ENCODE measurements around the gene TOP1.

Gene TOP1

GRCh38 chr20:41037179-41037578, 8.6 kb downstream of the TOP1 start:
- no peak for DNase-seq (ENCODE audit: low spot score)

- no peak for DNase-seq (ENCODE audit: low spot score)
Observed at GRCh38 chr20:41038149-41038877, 9.7 kb downstream of the TOP1 start.

GRCh38 chr20:41038878-41039404, 10.3 kb downstream of the TOP1 start:
- no peak for DNase-seq (ENCODE audit: low spot score)

- no peak for DNase-seq (ENCODE audit: low spot score)
Observed at GRCh38 chr20:41040855-41041254, 12.2 kb downstream of the TOP1 start.

GRCh38 chr20:41041693-41042092, 13.1 kb downstream of the TOP1 start:
- no peak for DNase-seq (ENCODE audit: low spot score)

GRCh38 chr20:41044409-41045062, 15.9 kb downstream of the TOP1 start:
- no peak for DNase-seq (ENCODE audit: low spot score)

- DNase-seq (ENCODE audit: low spot score) = peak; percentile 29
Observed at GRCh38 chr20:41045671-41046070, 17.0 kb downstream of the TOP1 start.

GRCh38 chr20:41046716-41047115, 18.1 kb downstream of the TOP1 start:
- peak; percentile 33 for DNase-seq (ENCODE audit: low spot score)

GRCh38 chr20:41047279-41047974, 18.8 kb downstream of the TOP1 start:
- DNase-seq (ENCODE audit: low spot score) = peak; percentile 36

GRCh38 chr20:41047975-41048305, 19.3 kb downstream of the TOP1 start:
- peak; percentile 61 for DNase-seq (ENCODE audit: low spot score)

GRCh38 chr20:41048461-41049301, 20.1 kb downstream of the TOP1 start:
- peak; percentile 42 for DNase-seq (ENCODE audit: low spot score)

GRCh38 chr20:41049451-41049850, 20.8 kb downstream of the TOP1 start:
- no peak for DNase-seq (ENCODE audit: low spot score)

- no peak for DNase-seq (ENCODE audit: low spot score)
Observed at GRCh38 chr20:41050361-41051008, 21.9 kb downstream of the TOP1 start.

GRCh38 chr20:41051009-41051825, 22.6 kb downstream of the TOP1 start:
- no peak for DNase-seq (ENCODE audit: low spot score)

GRCh38 chr20:41052742-41053419, 24.3 kb downstream of the TOP1 start:
- DNase-seq (ENCODE audit: low spot score) = no peak

GRCh38 chr20:41054070-41054846, 25.6 kb downstream of the TOP1 start:
- DNase-seq (ENCODE audit: low spot score) = no peak

- DNase-seq (ENCODE audit: low spot score) = no peak
Observed at GRCh38 chr20:41054847-41055230, 26.2 kb downstream of the TOP1 start.

- DNase-seq (ENCODE audit: low spot score) = no peak
Observed at GRCh38 chr20:41055679-41056078, 27.1 kb downstream of the TOP1 start.

- DNase-seq (ENCODE audit: low spot score) = no peak
Observed at GRCh38 chr20:41057999-41058673, 29.5 kb downstream of the TOP1 start.

Data from NAMALWA (cell line).